Neural progenitor cell (in vitro differentiated cells): ENCODE measurements around the gene TRPC4AP.

ENCODE experiments used
- EZH2 ChIP-seq: fragments of 200-600 bp; sonication (generic); IDR thresholded peaks from 2 replicates; pipeline ENCODE4 v1.6.1; 2017; ENCODE audit warnings: antibody characterized with exemption, mild to moderate bottlenecking, moderate library complexity
- EZH2phosphoT487 ChIP-seq: fragments of 200-600 bp; sonication (generic); IDR thresholded peaks from 2 replicates; pipeline ENCODE4 v1.6.1; 2017; ENCODE audit warnings: antibody characterized with exemption

GRCh38 chr20:35049776-35050352 is 42.7 kb downstream of the TRPC4AP start:
- TF ChIP-seq EZH2phosphoT487 (no peak), EZH2 (no peak)
